Fibroblast of pulmonary artery (primary cell): ENCODE measurements around the gene POLD4.
"Not testable (repeated sequence)": the region's sequence is repeated elsewhere in the genome, so short reads cannot be mapped to it uniquely, and the experiment has no call there.

Experiments
- DNase-seq: peaks from one replicate; pipeline ENCODE4 v3.0.0-alpha.2; 2010; ENCODE audit warnings: low read depth
- H3K4me3 ChIP-seq: replicated peaks from 2 replicates; pipeline ENCODE4 v1.5.1; 2011; ENCODE audit warnings: low read depth, mild to moderate bottlenecking, control low read depth, low read length, moderate library complexity
- CTCF ChIP-seq: IDR thresholded peaks from 2 replicates; pipeline ENCODE4 v1.5.1; 2011; ENCODE audit warnings: mild to moderate bottlenecking, control low read depth, low read length, inconsistent platforms; ENCODE audit errors: missing control alignments

The POLD4 gene

DNA sequence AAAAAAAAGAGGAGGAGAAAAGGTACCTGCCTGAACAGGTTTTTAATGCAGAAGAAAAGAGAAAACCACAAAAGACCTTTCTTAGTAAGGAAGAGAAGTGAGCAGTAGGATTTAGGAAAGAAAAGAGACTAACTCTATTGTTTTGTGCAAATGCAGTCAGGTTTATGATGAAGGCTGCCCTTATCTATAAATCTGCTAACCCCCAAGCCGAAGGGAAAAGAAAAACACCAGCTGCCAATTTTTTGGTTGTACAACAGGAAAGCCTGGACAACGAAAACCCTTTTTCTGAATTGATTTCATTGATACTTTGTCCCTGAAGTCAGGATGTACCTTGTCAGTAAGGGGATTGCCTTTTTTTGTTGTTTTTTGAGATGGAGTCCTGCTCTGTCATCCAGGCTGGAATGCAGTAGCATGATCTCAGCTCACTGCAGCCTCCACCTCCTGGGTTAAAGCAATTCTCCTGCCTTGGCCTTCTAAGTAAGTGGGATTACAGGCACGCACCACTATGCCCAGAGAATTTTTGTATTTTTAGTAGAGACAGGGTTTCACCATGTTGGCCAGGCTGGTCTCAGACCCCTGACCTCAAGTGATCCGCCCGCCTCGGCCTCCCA is 21.2 kb downstream of the POLD4 start:
- no peak for TF ChIP-seq CTCF
- no peak for DNase-seq
- no peak overlapping the region for H3K4me3 ChIP-seq

DNA sequence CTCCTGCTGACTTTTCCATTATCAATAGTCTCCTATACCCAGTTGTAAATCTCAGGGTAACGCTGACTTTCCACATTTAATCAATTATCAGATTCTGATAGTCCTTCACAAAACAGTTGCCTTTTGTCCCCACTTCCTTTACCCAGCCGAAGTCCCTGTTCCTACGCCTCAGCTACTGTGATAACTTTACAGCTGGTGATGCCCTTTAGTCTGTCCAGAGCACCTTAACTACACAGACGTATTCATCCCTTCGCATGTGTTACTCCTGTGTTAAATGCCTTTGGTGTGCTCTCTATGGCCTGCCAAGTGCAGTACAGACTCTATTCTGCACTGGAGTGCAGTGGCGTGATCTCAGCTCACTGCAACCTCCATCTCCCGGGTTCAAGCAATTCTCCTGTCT is 29.8 kb downstream of the POLD4 start:
- no peak overlapping the region for H3K4me3 ChIP-seq
- no peak for DNase-seq
- no peak for TF ChIP-seq CTCF

- H3K4me3 ChIP-seq: no peak overlapping the region
- TF ChIP-seq CTCF: no peak
- no peak for DNase-seq
These were observed 31.3 kb downstream of the POLD4 start for GRCh38 chr11:67322049-67322448.

DNA sequence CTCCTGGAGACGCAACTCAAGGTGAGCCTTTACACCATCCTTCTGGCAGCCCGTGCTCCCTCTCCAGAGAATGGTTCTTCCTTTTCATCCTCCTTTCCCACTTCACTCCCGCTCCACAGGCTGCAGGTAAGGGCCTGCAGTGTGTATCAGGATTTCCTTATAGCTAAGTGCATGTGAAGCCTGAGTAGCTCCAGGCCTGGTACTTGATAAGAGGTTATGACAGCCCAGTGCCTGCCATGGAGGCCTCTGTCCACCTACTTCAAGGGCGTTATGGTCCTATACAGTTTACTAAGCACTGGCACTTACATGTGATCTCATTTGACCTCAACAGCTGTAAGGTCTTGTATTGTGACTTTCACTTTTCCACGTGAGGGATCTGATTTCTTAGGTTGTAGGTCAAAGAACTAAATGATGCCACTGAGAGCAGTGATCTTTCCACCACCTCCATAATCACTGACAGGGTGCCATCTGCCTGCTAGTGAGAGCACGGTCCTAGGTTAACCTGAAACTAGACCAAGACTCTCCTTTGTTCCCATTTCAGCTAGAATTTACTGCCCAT is 32.0 kb downstream of the POLD4 start:
- DNase-seq: no peak
- H3K4me3 ChIP-seq: no peak overlapping the region
- no peak for TF ChIP-seq CTCF

DNA sequence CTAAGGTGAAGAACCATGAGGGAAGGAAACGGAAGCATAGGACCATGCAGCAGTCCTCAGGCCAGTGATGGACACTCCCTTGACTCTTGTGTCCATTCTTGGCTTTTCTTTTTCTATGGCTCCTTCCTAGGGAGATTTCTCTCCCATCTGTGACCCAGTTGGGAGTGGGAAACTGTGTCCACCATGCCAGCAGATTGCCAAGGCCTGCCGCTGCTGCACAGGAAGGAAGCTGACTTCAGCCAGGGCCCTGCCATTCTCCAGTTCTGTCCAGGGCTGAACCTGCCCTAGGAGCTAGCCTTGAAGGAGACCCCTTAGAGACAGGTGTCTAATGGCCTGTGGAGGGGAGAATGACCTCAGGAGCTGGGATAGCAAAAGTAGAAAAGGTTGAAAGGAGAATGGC is 32.7 kb downstream of the POLD4 start:
- no peak overlapping the region for H3K4me3 ChIP-seq
- TF ChIP-seq CTCF: no peak
- no peak for DNase-seq

DNA sequence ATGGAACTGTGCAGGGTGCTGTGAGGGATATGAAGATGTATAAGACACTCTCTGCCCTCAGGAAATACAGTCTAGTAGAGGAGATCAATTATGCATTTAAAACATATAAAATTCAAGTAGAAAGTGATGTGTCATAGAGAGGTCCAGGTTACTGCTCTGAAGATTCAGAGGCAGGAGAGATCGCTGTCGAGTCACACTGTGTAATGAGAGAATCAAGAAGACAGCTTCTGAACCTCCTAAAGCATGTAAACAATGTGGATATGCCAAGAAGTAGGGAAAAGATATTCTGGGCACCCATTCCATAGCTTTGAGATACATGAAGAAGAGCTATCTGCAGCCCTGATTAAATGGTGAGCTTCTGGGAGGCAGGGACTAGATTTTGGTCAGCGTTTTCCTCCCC is 33.3 kb downstream of the POLD4 start:
- no peak for DNase-seq
- no peak overlapping the region for H3K4me3 ChIP-seq
- TF ChIP-seq CTCF: no peak

GRCh38 chr11:67318876-67319275 is 34.5 kb downstream of the POLD4 start:
- not testable (repeated sequence) for H3K4me3 ChIP-seq, DNase-seq
